Stimulated activated CD4-positive, alpha-beta T cell treated with anti-CD3 and anti-CD28 coated beads, Interleukin-15, amount 100 ng/mL, for 1 hour (primary cell): ENCODE data around the gene IL32.

ENCODE experiments used
- DNase-seq, 2 donors: peaks; one replicate each; pipeline ENCODE4 v3.0.0-alpha.2; 2020; ENCODE audit warnings: low read depth in 1 of 2, low spot score in 1 of 2

The IL32 gene

DNA sequence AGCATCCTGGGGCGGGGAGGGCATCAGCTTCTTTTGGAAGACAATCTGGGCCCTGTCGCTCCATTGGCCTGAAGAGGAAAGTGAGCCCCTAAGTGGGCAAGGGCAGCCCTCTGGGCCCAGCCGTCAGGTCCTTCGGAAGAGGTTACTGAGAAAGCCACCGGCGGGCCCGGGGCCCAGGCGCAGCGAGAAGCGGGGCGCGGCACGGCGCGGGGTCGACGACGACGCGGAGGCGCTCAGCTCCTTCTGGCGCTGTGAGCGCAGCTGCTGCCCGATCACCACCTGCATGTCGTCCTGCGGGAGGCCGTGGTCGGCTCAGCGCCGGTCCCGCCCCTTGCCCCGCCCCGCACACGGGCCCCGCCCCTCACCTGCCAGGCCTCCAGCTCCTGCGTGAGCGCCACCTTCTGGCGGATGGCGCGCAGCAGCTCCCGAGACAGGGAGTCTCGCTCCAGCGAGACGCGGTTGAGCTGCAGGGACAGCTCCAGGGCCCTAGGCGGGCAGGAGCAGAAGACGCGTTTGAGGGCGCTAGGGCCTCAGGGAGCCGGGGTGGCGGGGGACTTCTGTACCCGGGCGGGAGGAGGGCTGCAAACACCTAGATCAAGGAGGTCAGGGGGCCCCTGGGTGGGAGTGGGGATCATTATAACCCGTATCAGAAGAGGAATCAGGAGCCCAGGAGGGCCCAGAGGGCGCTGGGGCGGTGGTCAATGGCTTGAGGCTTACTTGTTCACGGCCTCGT lies 37.3 kb upstream of the IL32 start:
- DNase-seq = peak; percentile 77 to 87

DNA sequence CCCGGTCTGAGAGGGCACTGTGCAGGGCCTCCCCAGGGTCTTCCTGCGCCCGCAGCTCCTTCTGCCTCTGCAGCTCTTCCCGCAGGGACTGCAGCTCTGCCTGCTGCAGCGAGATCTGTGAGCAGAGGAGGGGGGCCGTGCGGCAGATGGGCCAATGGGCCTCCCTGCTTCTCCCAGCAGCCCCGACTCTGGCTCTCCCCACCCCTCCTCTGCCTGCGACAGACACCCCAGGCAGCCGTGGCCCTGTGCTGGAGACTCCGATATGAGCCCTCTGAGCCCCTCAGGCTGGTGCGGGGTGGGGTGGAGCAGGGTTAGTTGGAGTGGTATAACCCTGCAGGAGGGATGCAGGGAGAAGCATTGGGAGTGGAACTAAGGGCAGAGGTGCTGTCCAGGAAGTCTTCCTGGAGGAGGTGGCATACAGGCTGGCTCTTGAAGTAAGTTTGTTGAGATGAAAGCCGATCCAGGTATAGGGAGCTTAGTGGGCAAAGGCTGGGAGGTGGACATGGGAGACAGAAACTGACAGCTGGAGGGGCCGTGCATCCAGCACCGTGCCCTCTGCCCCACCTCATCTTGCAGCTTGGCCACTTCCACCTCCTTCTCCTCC lies 36.6 kb upstream of the IL32 start:
- no peak for DNase-seq

DNA sequence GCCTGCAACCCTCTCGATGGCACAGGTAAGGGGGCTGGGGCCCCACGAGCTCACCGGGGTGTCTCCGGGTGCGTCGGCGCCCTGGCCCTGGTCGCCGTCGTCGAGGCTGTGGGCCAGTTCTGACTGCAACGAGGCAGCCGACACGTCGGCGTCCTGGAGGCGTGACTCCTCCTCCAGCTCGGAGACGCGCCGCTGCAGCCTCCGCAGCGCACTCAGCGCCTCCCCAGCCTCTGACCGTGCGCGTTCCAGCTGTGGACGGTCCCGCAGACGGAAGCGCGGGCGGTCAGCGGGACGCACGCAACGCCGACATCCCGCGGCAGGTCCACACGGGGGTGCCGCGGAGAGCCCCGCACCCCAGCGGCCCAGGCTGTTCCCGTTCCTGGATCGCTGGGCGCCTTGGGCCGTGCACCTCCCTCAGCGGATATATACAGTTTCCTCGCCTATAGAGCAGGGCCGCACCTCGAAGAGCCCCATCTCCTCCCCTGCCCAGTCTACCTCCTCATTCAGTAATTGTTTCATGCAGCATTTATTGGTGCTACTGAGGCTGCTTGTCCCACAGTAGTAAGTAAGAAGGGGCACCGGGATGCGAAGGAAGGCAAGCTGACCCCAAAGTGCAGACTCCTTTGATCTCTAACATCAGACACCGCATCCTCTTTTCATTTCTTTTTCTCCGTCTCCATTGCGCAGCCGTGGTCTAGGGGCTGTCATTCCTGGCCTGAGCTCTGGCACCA lies 35.8 kb upstream of the IL32 start:
- DNase-seq = no peak

DNA sequence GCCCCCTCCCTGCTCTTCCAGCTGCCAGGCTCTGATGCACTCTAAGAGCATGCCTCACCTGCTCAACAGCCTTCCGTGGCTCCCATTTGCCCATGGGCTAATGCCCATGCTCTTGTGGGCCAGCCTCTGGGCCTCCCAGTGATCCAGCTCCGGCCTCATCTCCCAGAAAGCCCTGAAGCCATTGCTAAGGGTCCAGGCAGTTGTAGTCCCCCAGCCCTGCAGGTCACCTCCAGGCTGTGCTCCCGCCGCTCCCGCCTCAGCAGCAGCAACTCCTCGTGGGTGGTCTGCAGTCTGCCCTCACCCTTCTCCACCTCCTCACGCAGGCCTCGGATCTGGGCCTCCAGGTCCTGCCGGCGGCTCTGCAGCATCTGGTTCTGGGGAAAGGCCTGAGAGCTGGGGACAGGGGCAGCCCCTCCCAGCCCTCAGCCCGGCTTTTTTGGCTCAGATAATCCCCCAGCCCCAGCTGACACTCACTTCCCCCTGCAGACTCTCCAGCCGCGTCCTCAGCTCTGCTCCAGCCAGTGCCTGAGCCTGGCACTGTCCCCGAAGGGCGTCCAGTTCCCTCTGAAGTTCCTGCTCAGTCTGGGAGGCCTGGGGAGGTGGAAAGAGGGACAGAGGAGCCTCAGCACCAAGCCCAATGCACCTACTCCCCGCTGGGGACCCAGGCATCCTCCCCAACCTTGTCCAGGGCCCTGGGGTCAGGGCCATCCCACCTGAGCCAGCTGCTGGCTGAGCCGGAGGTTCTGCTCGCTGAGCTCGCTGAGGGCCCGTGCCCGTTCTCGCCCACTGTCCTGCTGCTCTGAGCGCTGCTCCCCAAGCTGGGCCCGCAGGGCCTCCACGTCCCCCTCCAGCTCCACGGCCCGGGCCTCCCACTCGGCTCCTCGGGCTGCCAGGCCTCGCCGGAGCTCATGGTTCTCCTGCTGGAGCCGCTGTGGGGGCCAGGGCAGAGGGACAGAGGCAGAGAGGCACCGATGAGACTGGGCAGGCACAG lies 34.9 kb upstream of the IL32 start:
- DNase-seq = no peak

DNA sequence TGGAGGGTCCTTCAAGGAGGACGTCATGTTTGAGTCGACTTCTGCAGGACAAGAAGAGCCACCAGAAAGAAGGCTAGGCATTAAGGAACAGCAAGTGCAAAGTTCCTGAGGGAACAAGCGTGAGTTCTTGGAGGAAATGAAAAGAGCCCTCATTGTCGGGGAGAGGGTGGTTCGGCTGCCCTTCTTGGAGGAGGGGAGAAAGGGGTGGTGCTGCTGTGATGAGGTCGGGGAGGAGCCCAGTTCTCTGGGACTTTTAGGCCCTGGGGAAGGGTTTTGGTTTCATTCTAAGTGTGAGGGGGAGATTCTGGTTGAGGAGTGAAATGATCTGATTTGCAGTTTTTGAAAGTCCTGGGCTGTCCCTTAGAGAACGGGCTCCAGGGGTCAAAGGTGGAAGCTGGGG lies 32.8 kb upstream of the IL32 start:
- no peak for DNase-seq

DNA sequence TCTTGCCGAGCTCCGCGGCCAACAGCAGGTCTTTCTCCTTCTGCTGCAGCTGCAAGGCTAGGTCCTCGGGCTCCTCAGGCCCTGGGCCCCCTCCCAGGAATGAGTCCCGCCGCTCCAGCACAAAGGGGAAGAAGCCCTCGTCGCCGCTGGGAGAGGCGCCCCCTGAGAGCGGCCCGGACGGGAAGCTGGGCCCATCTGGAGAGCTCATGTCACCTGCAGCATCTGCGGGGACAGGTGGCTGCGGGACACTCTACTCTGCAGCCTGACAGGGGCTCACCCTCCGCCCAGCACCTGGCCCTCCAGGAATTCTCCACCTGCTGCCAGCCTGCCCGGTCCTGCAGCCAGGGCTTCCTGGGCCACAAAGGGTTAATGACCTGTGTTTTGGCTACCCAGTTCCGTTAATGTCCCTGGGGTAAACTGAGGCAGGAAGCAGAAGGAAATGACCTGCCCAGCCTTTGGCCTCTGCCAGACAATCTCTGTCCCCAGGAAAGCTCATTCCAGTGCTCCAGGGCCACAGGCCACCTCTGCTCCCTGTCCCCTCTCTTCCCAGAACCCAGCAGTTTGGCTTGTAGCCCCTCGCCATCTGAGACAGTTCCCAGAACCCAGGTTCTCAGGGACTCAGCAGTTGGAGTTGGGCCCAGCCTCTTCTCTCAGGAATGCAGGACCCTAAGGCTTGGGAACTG lies 30.0 kb upstream of the IL32 start:
- DNase-seq = no peak

DNA sequence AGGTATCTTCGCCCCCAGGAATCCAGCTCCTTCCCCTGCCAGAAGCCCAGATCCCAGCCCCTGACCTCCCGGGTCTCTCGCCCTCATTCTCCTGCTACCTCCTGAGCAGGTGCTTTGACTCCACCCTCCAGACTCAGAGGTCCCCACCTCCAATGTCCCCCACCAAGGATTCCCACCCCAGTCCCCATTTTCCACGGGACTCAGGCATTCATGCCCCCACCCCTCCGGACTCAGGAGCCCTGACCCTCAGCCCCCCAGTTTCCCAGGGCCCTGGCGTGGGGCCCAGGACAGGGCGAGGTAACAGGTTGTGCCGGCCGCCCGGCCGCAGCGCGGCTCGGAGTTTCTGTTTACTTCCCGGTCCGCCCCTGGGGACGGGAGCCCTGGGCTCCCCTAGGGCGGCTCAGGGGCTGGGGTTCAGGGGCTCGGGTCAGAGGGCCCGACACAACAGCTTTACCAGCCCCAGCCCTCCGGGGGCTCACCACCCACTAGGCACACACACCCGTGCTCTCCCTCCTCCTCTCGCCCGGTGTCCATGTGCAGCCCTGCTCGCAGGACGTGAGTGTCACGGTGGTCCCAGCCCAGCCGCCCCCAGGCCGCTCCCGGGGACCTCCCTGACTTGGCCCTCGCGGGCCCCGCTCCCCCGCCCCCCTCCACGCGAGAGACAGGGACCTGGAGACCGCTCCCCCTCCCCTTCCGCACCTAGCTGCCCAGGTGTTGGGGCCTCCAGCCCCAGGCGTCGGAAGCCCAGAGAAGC lies 29.3 kb upstream of the IL32 start:
- DNase-seq = no peak

DNA sequence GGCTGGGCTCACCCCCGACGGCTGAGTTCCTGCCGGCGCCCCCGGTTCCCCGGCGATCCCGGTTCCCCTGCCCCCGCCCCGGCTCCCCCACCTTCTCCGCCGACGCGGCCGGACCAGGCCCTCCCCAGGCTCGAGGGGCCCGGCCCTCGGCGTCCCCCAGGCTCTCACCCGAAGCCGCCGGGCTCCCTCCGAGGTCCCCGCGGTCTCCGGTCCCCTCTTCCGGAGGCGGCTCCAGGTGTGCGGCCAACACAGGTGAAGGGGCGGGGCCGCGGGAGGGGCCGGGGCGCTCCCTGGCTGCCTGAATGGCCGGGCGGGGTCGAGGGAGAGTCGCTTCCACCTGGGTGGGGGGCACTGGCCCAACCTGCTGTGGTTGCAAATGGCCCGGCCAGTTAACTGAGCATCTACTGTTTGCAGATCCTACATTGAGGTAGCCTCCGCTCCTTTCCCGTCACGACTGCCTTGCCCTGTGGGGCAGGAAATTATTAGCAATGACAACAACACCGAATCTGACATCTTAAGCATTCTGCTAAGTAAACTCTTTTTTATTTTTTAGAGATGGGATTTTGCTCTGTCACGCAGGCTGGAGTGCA lies 28.6 kb upstream of the IL32 start, which contains the start of gene BICDL2:
TSS of gene BICDL2 (minus strand) at position 219 of the 590 bp plus-strand sequence. CDS start 1,448 bp downstream, outside the sequence.
- DNase-seq = no peak

DNA sequence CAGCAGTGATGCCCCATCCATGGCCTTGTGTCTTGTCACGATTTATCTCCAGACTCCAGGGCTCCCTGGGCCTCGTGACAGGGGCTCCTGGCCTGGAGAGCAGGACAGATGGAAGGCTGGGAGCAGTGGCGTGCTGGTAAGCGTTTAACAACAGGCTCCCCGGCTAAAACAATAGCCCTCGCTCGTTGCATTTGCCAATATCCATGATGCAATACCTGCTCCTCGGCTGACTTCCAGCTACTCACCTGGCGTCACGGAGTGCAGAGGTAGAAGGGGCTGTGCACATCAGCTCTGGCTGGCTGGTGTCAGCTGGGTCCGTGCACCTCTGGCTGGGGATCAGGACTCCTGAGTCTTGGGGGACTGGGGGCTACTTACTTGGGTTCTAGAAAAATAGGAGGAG lies 27.2 kb upstream of the IL32 start:
- DNase-seq = no peak

DNA sequence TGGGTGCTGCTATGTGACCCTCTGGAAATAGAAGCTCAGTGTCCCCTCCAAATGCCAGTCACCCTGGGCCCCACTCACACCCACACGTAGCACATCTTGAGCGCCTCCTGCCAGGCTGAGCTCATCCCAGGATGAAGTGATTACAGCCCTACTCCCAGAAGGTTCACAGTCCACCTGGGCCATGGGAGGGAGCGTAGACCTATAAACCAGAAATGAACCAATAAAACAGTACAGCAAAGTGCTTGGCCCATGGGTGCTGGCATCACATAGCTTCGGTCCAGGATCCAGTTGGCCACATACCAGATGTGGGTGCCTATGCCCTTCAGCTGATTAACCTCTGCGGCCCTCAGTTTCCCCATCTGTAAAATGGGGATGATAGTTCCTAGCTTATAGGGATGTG lies 26.5 kb upstream of the IL32 start:
- DNase-seq = no peak

DNA sequence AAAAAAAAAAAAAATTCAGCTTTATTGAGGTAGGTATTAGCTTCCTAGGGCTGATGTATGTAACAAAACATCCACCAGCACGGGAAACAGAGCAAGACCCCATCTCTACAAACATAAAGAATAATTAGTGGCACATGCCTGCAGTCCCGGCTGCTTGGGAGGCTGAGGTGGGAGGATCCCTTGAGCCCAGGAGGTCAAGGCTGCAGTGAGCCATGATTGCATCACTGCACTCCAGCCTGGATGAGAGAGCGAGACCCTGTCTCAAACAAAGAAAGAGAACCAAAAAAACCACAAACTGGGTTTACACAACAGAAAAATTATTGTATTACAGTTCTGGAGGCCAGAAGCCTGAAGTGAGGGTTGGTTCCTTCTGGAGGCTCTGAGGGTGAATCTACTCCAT lies 23.1 kb upstream of the IL32 start:
- DNase-seq = no peak

DNA sequence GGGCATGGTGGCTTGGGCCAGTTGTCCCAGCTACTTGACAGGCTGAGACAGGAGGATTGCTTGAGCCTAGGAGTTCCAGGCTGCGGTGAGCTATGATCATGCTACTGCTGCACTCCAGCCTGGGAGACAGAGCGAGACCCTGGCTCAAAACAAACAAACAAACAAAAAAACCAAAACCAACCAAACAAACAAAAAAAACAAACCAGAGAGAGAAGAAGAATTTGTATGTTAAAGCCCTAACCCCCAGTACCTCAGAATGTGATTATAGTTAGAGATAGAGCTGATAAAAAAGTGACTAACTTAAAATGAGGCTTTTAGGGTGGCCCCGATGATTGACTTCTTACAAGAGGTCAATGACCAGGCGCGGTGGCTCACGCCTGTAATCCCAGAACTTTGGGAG lies 20.7 kb upstream of the IL32 start:
- no peak for DNase-seq

DNA sequence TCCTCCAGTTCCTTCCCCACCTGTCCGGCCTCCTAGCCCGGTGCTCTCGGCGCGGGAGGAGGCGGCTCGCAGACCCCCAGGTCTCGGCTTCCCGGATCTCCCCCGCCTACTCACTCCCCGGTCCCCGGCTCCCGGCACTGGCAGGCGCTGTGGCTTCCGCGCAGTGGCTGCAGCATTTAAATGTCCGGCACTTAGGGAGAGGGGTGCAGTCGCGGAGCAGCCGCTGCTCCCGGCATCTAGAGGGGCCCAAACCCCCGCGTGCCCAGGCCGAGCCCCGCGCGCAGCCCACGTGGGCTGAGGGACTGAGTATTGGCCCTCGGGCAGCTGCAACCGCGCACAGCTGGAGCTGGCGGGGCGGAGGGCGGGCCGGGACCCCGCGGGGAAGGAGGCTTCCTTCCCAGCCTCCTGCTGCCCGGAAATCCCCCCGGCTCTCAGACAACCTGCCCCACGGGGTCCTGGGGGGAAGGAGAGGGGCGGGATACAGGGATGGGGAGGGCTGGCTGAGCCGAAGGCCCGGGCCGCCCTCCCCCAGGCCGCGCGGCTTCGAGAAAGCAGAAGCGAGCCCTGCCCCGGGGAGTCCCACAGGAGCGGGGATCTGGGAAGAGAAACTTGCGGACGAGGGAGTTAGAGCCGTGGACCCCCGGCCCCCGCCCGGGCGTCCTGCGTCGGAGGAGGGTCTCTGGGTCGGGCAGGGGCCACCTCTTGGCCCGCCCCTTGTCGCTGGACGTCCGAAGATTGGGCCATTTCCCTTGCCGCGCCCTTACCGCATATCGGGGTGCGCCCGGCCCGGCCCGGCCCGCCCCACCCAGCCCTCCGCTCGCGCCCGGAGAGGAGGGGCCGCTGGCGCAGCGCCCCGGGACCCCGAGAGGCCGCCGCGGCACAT lies 19.4 kb upstream of the IL32 start, which contains the start of gene MMP25:
TSS of gene MMP25 (plus strand) at position 804 of the 883 bp plus-strand sequence. CDS start 357 bp downstream, outside the sequence.
- no peak for DNase-seq

DNA sequence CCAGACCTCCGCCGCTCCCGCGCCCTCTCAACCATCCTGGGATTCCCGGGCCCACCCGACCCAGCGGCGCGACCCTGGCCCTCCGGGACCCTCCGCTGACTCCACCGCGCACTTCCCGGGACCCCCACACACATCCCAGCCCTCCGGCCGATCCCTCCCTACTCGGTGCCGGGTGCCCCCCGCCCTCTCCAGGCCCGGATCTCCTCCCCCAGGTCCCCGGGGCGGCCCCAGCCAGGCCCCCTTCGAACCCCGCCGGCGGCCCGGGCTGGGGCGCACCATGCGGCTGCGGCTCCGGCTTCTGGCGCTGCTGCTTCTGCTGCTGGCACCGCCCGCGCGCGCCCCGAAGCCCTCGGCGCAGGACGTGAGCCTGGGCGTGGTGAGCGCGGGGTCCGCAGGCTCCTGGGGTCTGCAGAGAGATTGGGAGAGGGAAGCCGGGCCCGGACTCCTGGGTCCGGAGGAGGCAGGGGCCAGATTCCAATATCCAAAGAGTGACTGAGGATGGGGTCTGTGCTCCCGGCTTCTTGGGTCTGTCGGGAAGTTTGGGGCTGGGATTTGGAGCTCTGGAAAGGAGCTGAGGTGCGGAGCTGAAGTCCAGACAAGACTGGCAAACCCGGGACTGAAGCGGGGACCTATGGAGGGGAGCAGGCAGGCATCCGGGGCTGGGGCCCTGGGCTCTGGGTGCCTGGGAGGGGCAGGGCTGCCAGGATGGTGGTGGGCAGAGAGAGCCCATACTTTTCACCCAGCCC lies 18.6 kb upstream of the IL32 start:
- no peak for DNase-seq

DNA sequence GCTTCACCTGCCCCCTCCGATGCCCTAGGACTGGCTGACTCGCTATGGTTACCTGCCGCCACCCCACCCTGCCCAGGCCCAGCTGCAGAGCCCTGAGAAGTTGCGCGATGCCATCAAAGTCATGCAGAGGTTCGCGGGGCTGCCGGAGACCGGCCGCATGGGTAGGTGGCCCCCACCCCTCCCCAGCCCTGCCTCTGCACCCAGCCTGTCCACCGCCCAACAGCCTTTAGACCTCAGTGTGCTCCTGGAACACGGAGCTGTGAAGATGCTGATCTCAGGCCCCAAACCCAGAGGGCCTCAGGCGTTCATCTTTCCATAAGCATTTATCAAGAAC lies 18.1 kb upstream of the IL32 start:
- DNase-seq = no peak

DNA sequence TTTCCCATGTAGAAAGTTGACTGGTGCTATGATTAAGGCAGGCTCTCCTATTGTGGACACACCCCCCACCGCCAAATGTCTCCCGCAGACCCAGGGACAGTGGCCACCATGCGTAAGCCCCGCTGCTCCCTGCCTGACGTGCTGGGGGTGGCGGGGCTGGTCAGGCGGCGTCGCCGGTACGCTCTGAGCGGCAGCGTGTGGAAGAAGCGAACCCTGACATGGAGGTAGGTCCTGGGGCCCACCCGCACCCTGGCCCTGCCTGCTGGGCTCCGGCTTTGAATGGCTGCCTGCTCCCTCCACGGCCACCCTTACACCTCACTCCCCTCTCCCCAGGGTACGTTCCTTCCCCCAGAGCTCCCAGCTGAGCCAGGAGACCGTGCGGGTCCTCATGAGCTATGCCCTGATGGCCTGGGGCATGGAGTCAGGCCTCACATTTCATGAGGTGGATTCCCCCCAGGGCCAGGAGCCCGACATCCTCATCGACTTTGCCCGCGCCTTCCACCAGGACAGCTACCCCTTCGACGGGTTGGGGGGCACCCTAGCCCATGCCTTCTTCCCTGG lies 15.4 kb upstream of the IL32 start:
- DNase-seq = no peak

DNA sequence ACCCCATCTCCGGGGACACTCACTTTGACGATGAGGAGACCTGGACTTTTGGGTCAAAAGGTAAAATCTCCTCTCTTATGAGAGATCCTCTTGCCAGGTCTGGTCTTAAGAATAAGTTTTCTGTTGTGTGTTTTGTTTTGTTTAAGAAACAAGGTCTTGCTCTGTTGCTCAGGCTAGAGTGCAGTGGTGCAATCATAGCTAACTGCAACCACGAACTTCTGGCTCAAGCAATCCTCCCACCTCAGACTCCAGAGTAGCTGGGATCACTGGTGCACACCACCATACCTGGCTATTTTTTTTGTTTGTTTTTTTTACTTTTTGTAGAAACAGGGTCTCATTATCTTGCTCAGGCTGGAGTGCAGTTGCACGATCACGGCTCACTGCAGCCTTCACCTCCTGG lies 15.0 kb upstream of the IL32 start:
- DNase-seq = no peak
